ENCODE results near the gene MAML3.

The MAML3 gene

GRCh38 chr4:140153419-140153717, 616 bp downstream of the MAML3 start:
- FAIRE-seq: no peak

DNA sequence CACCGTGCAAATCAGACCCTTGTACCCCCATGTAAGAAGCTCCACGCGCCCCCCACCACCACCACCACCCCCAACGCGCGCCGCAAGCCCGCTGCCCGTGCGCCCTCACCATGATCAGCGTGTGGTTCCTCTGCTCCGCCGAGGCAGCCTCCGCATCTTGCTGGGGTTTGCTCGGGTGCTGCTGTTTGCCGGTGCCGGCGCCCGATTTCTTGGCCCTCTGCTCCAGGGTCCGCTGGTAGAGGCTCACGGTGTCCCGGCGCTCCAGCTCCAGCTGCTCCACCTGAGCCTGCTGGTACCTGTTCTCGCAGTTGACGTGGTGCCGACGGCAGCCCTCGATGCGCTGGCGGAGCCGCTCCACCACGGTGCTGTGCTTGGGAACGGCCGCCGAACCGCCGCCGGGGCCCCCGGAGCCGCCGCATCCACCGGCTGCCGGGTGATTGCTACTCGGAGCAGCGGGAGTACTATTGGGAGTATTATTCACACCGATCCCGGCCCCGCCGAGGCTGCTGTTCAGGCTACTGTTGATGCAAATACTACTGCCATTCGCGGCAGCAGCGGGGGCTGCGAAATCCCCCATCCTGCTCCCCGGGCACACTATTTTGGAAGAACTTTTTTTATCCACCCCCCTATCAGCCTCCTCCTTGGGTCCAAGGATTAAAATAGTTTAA, 1.1 kb downstream of the MAML3 start:
- FAIRE-seq: no peak

- no peak for FAIRE-seq
These were observed 1.8 kb downstream of the MAML3 start for GRCh38 chr4:140152013-140152703.

GRCh38 chr4:140151699-140152012, 2.3 kb downstream of the MAML3 start:
- no peak for FAIRE-seq

- FAIRE-seq: no peak
These were observed 2.9 kb downstream of the MAML3 start for GRCh38 chr4:140150886-140151698.

GRCh38 chr4:140150636-140150885, 3.4 kb downstream of the MAML3 start:
- no peak for FAIRE-seq

DNA sequence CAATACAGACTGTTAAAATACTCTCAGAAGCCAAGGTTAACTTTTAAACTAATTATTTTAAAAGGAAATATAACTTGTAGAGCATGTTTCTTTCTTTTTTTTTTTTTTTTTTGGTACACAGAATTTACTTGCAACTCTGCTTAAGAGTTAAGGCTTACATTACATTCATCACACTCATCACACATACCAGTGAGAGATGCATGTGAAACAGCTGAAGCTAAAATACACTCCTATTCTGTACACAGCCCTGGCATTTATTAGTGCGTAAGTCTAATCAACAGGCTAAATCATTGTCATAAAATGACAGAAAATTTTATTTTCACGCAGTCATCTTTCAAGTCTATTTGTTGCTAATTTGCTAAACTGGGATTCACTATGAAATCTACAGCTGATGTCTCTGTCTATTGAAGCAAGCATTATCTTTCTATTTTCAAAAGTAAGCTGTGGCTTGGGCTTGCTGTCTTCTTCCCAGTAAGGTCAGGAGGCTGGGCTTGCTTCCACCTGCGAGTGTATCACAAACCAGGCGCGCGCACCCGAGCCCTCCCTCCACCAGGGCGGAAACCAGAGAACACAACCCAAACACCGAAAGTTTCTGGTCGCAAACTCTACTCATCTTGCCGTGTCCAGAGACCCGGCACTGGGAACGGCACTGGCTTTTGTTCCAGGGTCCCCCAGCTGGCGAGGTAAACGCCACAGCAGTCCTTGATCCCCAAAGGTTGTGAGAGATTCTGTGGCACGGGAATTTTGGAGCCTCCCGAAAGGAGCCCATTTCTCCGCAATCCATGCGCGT, 3.9 kb downstream of the MAML3 start:
- no peak for FAIRE-seq

- no peak for FAIRE-seq
These were observed 9.9 kb downstream of the MAML3 start for GRCh38 chr4:140144050-140144449.

DNA sequence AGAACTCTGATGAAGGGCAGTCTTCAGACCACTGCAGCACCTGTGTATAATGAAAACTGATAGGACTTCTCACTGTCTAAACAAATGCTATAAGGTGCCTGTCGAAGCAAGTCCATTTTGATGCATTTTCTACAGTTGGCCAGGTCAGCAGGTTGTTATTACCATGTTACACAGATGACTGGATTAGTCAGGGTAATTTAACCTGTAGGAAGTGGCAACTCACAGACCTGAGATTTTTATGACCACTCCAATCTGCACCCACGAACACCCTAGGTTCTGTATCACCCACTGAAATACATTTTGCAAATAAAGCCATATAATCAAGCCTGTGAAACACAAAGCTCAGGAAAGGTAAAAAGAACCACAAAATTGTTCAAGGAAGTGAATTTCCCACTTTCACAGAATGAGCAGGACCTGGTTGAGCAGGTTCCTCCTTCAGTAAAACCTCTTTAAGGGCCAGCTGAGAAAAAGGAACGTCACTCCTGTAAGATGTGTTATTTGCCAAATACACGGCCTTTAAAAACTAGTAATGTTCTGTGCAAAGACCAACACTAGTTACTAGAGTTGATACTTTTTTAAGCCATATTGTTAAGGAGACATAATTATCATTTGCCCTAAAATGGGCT, 12.7 kb downstream of the MAML3 start:
- no peak for FAIRE-seq

GRCh38 chr4:140140566-140140965, 13.4 kb downstream of the MAML3 start:
- FAIRE-seq: no peak

DNA sequence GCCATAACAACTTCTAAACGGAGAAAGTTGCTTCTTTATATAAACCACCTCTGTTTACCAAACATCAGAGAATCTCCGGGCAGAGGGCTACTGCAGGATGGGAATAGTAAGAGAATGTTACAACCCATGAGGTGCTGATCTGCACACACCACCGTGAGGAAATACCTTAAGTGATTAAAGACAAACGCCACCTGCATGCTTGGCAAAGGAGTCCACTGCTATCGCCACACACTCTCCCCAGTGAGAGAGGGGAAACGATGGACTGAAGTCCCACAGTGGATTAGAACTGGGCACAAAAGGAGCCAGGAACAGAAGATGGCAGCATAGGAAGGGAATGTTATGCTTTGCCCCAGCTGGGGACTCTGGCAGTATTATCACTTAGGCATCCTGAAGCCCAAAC, 15.6 kb downstream of the MAML3 start:
- no peak for FAIRE-seq

DNA sequence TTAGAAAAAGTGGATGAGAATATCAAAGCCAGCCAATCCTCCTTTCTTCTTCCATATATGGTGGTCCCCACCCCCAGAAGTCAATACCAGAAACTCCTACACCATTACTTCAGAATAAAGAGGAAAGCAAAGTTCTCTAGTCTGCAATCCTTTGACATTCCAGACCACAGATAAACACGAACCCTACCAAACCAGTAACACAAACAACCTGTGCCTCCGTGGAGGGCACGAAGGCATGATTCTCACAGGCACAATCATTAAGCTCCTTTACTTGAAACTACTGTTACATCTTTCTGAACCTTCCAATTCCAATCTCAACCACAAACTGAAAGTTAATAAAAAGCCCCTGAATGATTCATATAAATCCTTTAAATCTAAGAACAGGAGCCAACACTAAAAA, 16.3 kb downstream of the MAML3 start:
- FAIRE-seq: no peak

- no peak for FAIRE-seq
These were observed 17.5 kb downstream of the MAML3 start for GRCh38 chr4:140136509-140136908.

DNA sequence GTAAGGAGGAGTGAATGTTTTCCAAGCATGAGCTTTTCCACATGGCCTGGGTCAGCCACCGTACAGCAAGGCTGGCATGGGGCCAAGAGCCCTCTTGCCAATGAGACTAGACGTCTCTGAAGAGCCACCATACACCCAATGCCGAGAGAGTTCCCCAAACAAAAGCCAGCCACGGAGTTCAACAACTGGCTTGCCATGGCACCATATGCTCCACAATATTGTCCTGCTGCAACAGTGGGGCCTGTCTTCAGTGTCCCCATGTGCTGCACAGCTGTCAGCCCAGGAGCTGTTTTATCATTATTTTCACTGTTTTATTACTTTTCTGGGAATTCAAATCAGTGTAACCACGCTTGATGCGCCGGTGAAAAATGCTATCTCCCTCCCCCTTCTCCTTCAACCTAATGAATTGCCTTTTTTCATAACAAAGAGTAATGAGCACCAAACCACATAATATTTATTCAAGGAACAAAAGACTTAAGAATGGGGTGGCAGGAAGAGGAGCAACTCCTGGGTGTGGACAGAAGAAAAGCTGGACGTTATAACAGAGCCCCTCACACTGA, 18.4 kb downstream of the MAML3 start:
- no peak for FAIRE-seq

- no peak for FAIRE-seq
These were observed 19.1 kb downstream of the MAML3 start for GRCh38 chr4:140134746-140135425.

- no peak for FAIRE-seq
These were observed 20.4 kb downstream of the MAML3 start for GRCh38 chr4:140133576-140133975.

DNA sequence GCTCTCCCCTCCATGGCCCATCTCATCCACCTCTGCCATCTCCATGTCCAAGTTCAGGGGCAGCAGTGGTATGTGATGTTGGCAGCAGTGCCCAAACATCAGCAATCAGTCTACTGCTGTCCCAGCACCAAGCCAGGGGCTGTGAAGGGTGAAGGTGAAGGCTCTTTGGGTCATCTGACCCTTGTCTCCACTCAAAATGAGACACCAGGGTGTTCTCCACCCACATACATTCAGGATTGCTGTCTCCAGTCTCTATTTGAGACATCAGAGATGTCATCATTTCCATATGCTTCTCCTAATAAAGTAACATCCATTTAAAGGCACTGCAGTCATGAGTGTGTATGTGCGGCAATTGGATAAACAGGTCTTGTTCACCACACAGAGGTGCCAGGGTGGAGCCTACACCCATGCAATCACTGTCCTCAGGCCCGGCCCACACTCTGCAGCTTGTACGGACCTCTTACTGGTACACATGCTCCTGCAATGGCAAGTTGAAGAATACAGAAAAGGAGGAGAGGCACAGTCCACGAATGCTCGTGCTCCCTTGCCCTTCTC, 22.2 kb downstream of the MAML3 start:
- no peak for FAIRE-seq

DNA sequence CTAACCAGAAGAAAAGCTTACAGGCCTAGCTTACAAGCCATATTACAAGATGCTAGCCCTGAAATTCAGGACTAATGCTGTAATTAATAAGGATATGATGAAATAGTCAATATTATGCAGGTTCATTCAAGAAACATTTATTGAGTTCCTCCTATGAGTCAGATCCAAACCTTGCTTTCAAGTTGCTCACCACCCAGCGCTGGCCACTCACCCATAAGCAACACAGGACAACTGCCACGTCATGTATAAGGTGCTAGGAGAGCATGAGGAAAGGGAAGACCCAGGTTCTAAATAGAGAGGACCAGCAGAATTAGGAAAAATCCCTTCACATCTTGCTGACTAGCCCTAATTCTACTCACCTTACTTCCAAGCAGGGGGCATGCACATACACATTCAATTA, 23.3 kb downstream of the MAML3 start:
- no peak for FAIRE-seq

DNA sequence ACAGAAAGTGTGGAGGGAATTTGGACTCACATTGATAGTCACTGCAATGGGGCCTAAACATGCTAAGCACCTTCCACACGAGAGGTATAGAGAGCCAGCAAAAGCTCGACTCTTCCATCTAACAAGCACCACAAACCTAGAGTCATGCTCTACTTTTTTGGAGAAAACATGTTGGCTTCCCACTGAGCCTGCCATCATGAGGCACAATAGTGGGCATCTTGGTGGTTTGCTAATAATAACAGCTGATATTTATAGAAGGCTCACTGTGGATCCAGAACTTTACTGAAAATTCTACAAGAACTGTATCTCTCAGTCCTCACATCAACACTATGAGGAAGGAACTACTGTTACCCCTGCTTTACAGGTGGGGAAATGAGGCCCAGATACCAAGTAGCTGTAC, 26.6 kb downstream of the MAML3 start:
- no peak for FAIRE-seq

GRCh38 chr4:140126261-140126660, 27.7 kb downstream of the MAML3 start:
- no peak for FAIRE-seq

DNA sequence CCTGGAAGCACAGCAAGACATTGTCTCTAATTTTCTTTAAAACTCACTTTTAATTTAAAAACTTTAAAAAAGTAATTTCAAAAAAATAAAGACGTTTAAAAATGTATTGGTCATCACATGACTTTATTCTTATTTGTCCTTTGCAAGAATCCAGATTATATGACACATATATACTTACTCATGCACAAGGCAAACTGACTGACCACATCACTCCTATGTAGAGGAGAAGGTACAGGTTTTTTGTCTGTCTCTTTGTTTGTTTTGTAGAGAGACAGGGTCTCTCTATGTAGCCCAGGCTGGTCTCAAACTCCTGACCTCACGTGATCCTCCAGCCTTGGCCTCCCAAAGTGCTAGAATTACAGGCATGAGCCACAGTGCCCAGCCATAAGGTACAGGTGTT, 28.6 kb downstream of the MAML3 start:
- FAIRE-seq: no peak

Data from TTC549 (cell line).